H9 (cell line): ENCODE measurements around the gene GP1BB. TPM values are rescaled to one million over a fixed set of nuclear protein-coding genes. Genes with fewer than 3 reads are reported as not detected.
A peak's percentile ranks its signal among the peaks of the same experiment; 100 is the strongest.

Experiments used
- DNase-seq: peaks from one replicate; pipeline ENCODE4 v3.0.0-alpha.2; 2017
- H2AFZ ChIP-seq: one replicate; pipeline ENCODE4 v1.6.1; 2013; ENCODE audit warnings: mild to moderate bottlenecking, low read length, control low read depth, moderate library complexity
- H2AK5ac ChIP-seq: 2 replicates; pipeline ENCODE4 v1.6.1; 2013; ENCODE audit warnings: low read length, control low read depth, mixed read lengths; ENCODE audit not compliant: insufficient read length
- H2BK120ac ChIP-seq: one replicate; pipeline ENCODE4 v1.6.1; 2013; ENCODE audit warnings: low read depth, mild to moderate bottlenecking, low read length, control low read depth, inconsistent platforms; ENCODE audit not compliant: poor library complexity, severe bottlenecking
- H2BK12ac ChIP-seq: 2 replicates; pipeline ENCODE4 v1.6.1; 2013; ENCODE audit warnings: low read length, control low read depth, mixed read lengths, low read depth; ENCODE audit not compliant: insufficient read length
- H2BK15ac ChIP-seq: 2 replicates; pipeline ENCODE4 v1.6.1; 2013; ENCODE audit warnings: low read depth, low read length, control low read depth
- H2BK20ac ChIP-seq: one replicate; pipeline ENCODE4 v1.6.1; 2013; ENCODE audit warnings: low read depth, mild to moderate bottlenecking, low read length, control low read depth, inconsistent platforms; ENCODE audit not compliant: poor library complexity, severe bottlenecking
- H2BK5ac ChIP-seq: 2 replicates; pipeline ENCODE4 v1.6.1; 2013; ENCODE audit warnings: low read length, control low read depth, mixed read lengths; ENCODE audit not compliant: insufficient read length
- H3K14ac ChIP-seq: 2 replicates; pipeline ENCODE4 v1.6.1; 2013; ENCODE audit warnings: low read length, control low read depth; ENCODE audit not compliant: insufficient read depth
- H3K18ac ChIP-seq: 2 replicates; pipeline ENCODE4 v1.6.1; 2013; ENCODE audit warnings: low read depth, mild to moderate bottlenecking, mixed read lengths, low read length, control low read depth; ENCODE audit not compliant: insufficient read length
- H3K23ac ChIP-seq: 2 replicates; pipeline ENCODE4 v1.6.1; 2013; ENCODE audit warnings: low read length, control low read depth, mixed read lengths, low read depth; ENCODE audit not compliant: insufficient read length
- H3K23me2 ChIP-seq: 2 replicates; pipeline ENCODE4 v1.6.1; 2013; ENCODE audit warnings: low read depth, mild to moderate bottlenecking, mixed read lengths, low read length, control low read depth; ENCODE audit not compliant: insufficient read length, poor library complexity, severe bottlenecking
- H3K27ac ChIP-seq: 2 replicates; pipeline ENCODE4 v1.5.1; 2013; ENCODE audit warnings: low read length, control low read depth, mixed read lengths, low read depth; ENCODE audit not compliant: insufficient read length
- H3K27me3 ChIP-seq: 2 replicates; pipeline ENCODE4 v1.6.1; 2013; ENCODE audit warnings: low read length, control low read depth, inconsistent platforms; ENCODE audit not compliant: insufficient read depth
- H3K4ac ChIP-seq: 2 replicates; pipeline ENCODE4 v1.6.1; 2013; ENCODE audit warnings: low read depth, mild to moderate bottlenecking, control low read depth, inconsistent platforms, low read length, moderate library complexity
- H3K4me1 ChIP-seq: 2 replicates; pipeline ENCODE4 v1.6.1; 2013; ENCODE audit warnings: low read length, control low read depth, inconsistent platforms; ENCODE audit not compliant: insufficient read depth
- H3K4me2 ChIP-seq: 2 replicates; pipeline ENCODE4 v1.6.1; 2013; ENCODE audit warnings: low read length, control low read depth, mixed read lengths; ENCODE audit not compliant: insufficient read length, insufficient read depth
- H3K56ac ChIP-seq: 2 replicates; pipeline ENCODE4 v1.6.1; 2013; ENCODE audit warnings: low read depth, mild to moderate bottlenecking, mixed read lengths, low read length, control low read depth; ENCODE audit not compliant: insufficient read length
- H3K79me1 ChIP-seq: 2 replicates; pipeline ENCODE4 v1.6.1; 2013; ENCODE audit warnings: low read depth, mild to moderate bottlenecking, moderate library complexity, low read length, control low read depth, inconsistent platforms; ENCODE audit not compliant: insufficient read depth, poor library complexity, severe bottlenecking
- H3K79me2 ChIP-seq: 2 replicates; pipeline ENCODE4 v1.6.1; 2013; ENCODE audit warnings: low read length, control low read depth, inconsistent platforms; ENCODE audit not compliant: insufficient read depth
- H3K9ac ChIP-seq: 2 replicates; pipeline ENCODE4 v1.6.1; 2013; ENCODE audit warnings: low read length, control low read depth, mixed read lengths; ENCODE audit not compliant: insufficient read length; ENCODE audit errors: extremely low read depth
- H3K9me3 ChIP-seq: one replicate; pipeline ENCODE4 v1.6.1; 2013; ENCODE audit warnings: low read depth, low read length, inconsistent platforms; ENCODE audit not compliant: control insufficient read depth
- H3T11ph ChIP-seq: one replicate; pipeline ENCODE4 v1.6.1; 2013; ENCODE audit warnings: mild to moderate bottlenecking, low read length, control low read depth, inconsistent platforms
- H4K20me1 ChIP-seq: one replicate; pipeline ENCODE4 v1.6.1; 2013; ENCODE audit not compliant: control insufficient read depth, insufficient read length, insufficient read depth
- H4K5ac ChIP-seq: 2 replicates; pipeline ENCODE4 v1.6.1; 2013; ENCODE audit warnings: low read depth, mild to moderate bottlenecking, mixed read lengths, low read length, control low read depth; ENCODE audit not compliant: insufficient read length
- H4K8ac ChIP-seq: replicated peaks from 2 replicates; pipeline ENCODE4 v1.6.1; 2013; ENCODE audit warnings: low read length, control low read depth, mixed read lengths, low read depth; ENCODE audit not compliant: insufficient read length
- H4K91ac ChIP-seq: 2 replicates; pipeline ENCODE4 v1.6.1; 2013; ENCODE audit warnings: low read depth, mild to moderate bottlenecking, moderate library complexity, mixed read lengths, low read length, control low read depth; ENCODE audit not compliant: insufficient read length
- H3K27ac Mint-ChIP-seq, 3 experiments: 2 replicates in 2 of 3; 3 replicates in 1 of 3; pipeline ENCODE4 v1.8.0; 2020 to 2021; ENCODE audit warnings: mixed read lengths in 3 of 3, mild to moderate bottlenecking in 1 of 3, moderate library complexity in 1 of 3
- H3K27me3 Mint-ChIP-seq: 2 replicates; pipeline ENCODE4 v1.8.0; 2021; ENCODE audit warnings: low read depth, mild to moderate bottlenecking, moderate library complexity, mixed read lengths
- H3K36me3 Mint-ChIP-seq, 3 experiments: 2 replicates in 2 of 3; 3 replicates in 1 of 3; pipeline ENCODE4 v1.8.0; 2020 to 2021; ENCODE audit warnings: low read depth in 3 of 3, mixed read lengths in 3 of 3; ENCODE audit not compliant: insufficient read depth in 1 of 3
- H3K4me1 Mint-ChIP-seq, 2 experiments: 2 replicates each; pipeline ENCODE4 v1.8.0; 2020; ENCODE audit warnings: mixed read lengths in 2 of 2
- H3K4me3 Mint-ChIP-seq, 2 experiments: 2 replicates in 1 of 2; 3 replicates in 1 of 2; pipeline ENCODE4 v1.8.0; 2020 to 2021; ENCODE audit warnings: mild to moderate bottlenecking in 2 of 2, mixed read lengths in 2 of 2, moderate library complexity in 1 of 2
- H3K9me3 Mint-ChIP-seq, 2 experiments: 2 replicates in 1 of 2; 3 replicates in 1 of 2; pipeline ENCODE4 v1.8.0; 2020; ENCODE audit warnings: mild to moderate bottlenecking in 2 of 2, mixed read lengths in 2 of 2, moderate library complexity in 1 of 2
- WGBS: extraction: QIAGEN DNeasy Blood & Tissue Kit; methylation state at CpG from one replicate; pipeline ENCODE4 v1.1.7; 2013; ENCODE audit warnings: missing lambda C conversion rate, low lambda C conversion rate, mixed read lengths; ENCODE audit not compliant: insufficient read length; ENCODE audit errors: extremely low coverage; 5-methylcytosine and 5-hydroxymethylcytosine counted together
- total RNA-seq: library from RNA; stranded (reverse); gene quantifications from 2 replicates; pipeline ENCODE4 v1.2.1, GENCODE V29; 2021
- TF ChIP-seq, protein P1 (sequence below): fragments of 200-600 bp; sonication (generic); conservative IDR thresholded peaks from 3 replicates; pipeline ENCODE4 v1.8.0; 2021; ENCODE audit warnings: antibody characterized with exemption, mild to moderate bottlenecking

GP1BB gene
- total RNA-seq, 1 experiment from 2014 or later: 3.4 TPM

DNA sequence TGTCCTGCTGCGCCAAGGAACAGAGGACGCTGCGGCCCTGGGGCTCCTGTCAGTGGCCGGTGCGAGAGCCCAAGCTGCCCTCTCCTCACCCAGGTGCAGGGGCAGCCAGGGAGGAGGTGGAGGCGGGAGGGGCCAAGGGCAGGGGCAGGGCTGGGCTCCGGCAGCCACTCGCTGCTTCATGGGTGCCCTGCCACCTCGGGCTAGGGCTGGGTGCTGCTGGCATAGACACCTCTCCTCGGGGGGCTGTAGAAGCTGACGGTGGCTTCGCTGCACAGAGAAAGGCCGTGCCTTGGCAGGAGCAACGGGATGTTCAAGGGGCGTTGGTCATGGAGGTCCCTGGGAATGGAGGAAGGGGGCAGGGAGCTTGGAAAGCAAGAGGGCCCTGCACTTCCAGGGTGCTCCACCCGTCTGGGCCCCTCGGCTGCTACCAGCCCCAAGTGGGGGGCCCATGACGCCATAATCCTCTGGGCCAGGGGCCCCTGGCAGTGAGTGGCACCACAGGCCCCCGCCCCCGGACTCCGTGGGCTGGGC is 35.6 kb downstream of the GP1BB start:
- Histone ChIP-seq H3K9ac (no peak overlapping the region), H3K18ac (no peak overlapping the region), H4K91ac (no peak overlapping the region), H3K27me3 (peaks cover 86% of the 10 kb centered on the region), H3K79me1 (no peaks in the 10 kb centered on the region), H4K5ac (no peak overlapping the region), H3K4me2 (peak overlapping the region; percentile 8), H3K4me1 (no peaks in the 10 kb centered on the region; the same call in 1 of the 2 replicates), H2BK12ac (no peak overlapping the region), H2AFZ (no peak overlapping the region), H2BK15ac (no peak overlapping the region), H3K23ac (no peak overlapping the region), H3K23me2 (no peaks in the 10 kb centered on the region), H3K14ac (no peak overlapping the region), H3T11ph (no peak overlapping the region), H2AK5ac (no peak overlapping the region), H4K20me1 (peaks cover 3% of the 10 kb centered on the region), H3K4ac (no peak overlapping the region), H4K8ac (no peak overlapping the region), H2BK20ac (no peak overlapping the region), H3K27ac (no peak overlapping the region), H2BK5ac (no peak overlapping the region), H3K9me3 (no peaks in the 10 kb centered on the region), H3K79me2 (no peaks in the 10 kb centered on the region), H2BK120ac (no peak overlapping the region), H3K56ac (no peak overlapping the region)
- no peak for DNase-seq
- H3K4me1 Mint-ChIP-seq: peaks cover 23 to 47% of the 10 kb centered on the region in 2 experiments
- WGBS: no CpG with 5 or more reads among the region's 21 CpGs
- H3K27ac Mint-ChIP-seq: no peak overlapping the region
- peak overlapping the region in 1 of 2 experiments; percentile 64; a peak in 1 of 5 replicates for H3K4me3 Mint-ChIP-seq
- peaks cover 8 to 10% of the 10 kb centered on the region in 2 experiments; a peak in 4 of 5 replicates for H3K9me3 Mint-ChIP-seq
- TF ChIP-seq, protein P1, sequence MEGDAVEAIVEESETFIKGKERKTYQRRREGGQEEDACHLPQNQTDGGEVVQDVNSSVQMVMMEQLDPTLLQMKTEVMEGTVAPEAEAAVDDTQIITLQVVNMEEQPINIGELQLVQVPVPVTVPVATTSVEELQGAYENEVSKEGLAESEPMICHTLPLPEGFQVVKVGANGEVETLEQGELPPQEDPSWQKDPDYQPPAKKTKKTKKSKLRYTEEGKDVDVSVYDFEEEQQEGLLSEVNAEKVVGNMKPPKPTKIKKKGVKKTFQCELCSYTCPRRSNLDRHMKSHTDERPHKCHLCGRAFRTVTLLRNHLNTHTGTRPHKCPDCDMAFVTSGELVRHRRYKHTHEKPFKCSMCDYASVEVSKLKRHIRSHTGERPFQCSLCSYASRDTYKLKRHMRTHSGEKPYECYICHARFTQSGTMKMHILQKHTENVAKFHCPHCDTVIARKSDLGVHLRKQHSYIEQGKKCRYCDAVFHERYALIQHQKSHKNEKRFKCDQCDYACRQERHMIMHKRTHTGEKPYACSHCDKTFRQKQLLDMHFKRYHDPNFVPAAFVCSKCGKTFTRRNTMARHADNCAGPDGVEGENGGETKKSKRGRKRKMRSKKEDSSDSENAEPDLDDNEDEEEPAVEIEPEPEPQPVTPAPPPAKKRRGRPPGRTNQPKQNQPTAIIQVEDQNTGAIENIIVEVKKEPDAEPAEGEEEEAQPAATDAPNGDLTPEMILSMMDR: no peak
- H3K27me3 Mint-ChIP-seq: peaks cover 90% of the 10 kb centered on the region
- peaks cover 0 to 3% (median 0%) of the 10 kb centered on the region in 3 experiments; a peak in 2 of 7 replicates for H3K36me3 Mint-ChIP-seq
